Ishikawa (cell line): ENCODE data around the gene TBC1D2B.

Source experiments
- CEBPB ChIP-seq: IDR thresholded peaks from 2 replicates; pipeline ENCODE4 v1.6.1; 2012
- CREB1 ChIP-seq: IDR thresholded peaks from 2 replicates; pipeline ENCODE4 v1.6.1; 2012; ENCODE audit warnings: low read depth
- EGR1 ChIP-seq: IDR thresholded peaks from 2 replicates; pipeline ENCODE4 v1.6.1; 2012
- EP300 ChIP-seq: IDR thresholded peaks from 2 replicates; pipeline ENCODE4 v1.6.1; 2012; ENCODE audit warnings: borderline replicate concordance
- FOXM1 ChIP-seq: IDR thresholded peaks from 2 replicates; pipeline ENCODE4 v1.6.1; 2012; ENCODE audit warnings: low read depth, borderline replicate concordance
- MAX ChIP-seq: IDR thresholded peaks from 2 replicates; pipeline ENCODE4 v1.6.1; 2012
- NFIC ChIP-seq: IDR thresholded peaks from 2 replicates; pipeline ENCODE4 v1.6.1; 2012
- RAD21 ChIP-seq: IDR thresholded peaks from 2 replicates; pipeline ENCODE4 v1.6.1; 2012; ENCODE audit warnings: low read depth
- REST ChIP-seq: IDR thresholded peaks from 2 replicates; pipeline ENCODE4 v1.6.1; 2012; ENCODE audit warnings: low read depth, mild to moderate bottlenecking
- TAF1 ChIP-seq: IDR thresholded peaks from 2 replicates; pipeline ENCODE4 v1.6.1; 2012; ENCODE audit warnings: low read depth, mild to moderate bottlenecking
- TCF12 ChIP-seq: IDR thresholded peaks from 2 replicates; pipeline ENCODE4 v1.6.1; 2012; ENCODE audit warnings: low read depth
- TEAD4 ChIP-seq: IDR thresholded peaks from 2 replicates; pipeline ENCODE4 v1.6.1; 2012
- USF1 ChIP-seq: IDR thresholded peaks from 2 replicates; pipeline ENCODE4 v1.6.1; 2012
- YY1 ChIP-seq: IDR thresholded peaks from 2 replicates; pipeline ENCODE4 v1.6.1; 2012; ENCODE audit warnings: low read depth
- ZBTB7A ChIP-seq: IDR thresholded peaks from 2 replicates; pipeline ENCODE4 v1.6.1; 2012; ENCODE audit warnings: low read depth

The TBC1D2B gene

DNA sequence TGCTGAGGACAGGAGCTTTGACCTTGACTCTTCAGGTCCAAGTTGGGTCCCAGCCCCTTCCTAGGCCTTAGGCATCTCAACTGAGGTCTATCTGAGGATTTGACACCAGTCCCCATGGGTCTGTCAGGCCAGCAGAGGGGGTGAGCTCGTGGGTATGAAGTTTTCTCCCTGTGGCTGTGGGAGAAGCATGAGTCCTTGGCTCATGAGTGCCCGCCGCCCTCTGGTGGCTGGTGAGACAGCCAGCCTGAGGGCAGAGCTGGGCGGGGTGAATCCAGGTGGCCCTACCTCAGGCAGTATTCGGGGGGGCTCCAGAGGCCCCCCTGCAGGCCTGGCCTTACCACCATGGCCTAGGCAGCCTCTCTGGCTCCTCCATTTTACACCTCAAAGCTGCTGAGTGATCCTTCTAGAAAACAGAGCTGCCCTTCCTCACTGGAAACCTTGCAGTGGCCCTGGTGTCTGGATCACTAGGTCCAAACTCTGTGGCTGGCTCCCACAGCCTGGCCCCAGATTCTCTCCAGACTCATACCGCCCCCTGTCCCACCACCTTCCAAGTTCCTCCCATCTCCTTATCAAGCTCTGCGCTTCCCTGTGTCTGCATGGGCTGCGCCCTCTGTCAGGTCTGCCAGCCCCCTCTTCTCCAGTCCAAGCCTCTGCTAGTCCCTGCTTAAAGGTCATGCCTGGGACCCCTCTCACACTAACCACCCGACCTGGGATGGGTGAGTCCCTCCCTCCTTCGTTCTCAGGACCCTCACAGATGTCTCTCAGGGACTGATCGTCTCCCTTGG is 31.0 kb upstream of the TBC1D2B start:
- TF ChIP-seq ZBTB7A (peak; percentile 49; the same call in 1 of the 2 replicates), NFIC (no peak), TAF1 (0 out of 2 replicates have a peak, but pooled peaks have one; percentile 25), RAD21 (peak; percentile 94), REST (no peak)

DNA sequence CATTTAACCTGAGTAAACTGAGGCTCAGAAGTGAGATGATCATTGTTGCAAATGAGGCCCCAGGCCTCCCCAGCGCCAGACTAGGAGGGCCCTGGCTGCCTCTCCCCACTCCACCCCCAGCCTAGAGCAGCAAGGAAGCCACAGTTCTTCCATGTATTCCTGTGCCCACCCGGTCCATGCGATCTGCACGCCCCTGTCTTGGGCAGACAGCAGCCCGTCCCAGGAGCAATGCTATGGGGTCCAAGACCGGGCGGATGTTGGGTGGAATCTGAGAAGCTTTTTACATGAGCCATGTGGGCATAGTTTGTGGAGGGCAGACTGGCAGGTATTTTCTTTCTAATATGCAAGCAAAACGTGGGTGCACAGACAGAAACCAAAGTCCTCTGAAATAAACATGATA is 30.0 kb upstream of the TBC1D2B start:
- TF ChIP-seq FOXM1 (no peak), MAX (no peak), REST (no peak), NFIC (no peak), RAD21 (no peak), YY1 (no peak), TEAD4 (no peak), EP300 (no peak), CEBPB (no peak), USF1 (no peak), TCF12 (no peak), EGR1 (no peak)

DNA sequence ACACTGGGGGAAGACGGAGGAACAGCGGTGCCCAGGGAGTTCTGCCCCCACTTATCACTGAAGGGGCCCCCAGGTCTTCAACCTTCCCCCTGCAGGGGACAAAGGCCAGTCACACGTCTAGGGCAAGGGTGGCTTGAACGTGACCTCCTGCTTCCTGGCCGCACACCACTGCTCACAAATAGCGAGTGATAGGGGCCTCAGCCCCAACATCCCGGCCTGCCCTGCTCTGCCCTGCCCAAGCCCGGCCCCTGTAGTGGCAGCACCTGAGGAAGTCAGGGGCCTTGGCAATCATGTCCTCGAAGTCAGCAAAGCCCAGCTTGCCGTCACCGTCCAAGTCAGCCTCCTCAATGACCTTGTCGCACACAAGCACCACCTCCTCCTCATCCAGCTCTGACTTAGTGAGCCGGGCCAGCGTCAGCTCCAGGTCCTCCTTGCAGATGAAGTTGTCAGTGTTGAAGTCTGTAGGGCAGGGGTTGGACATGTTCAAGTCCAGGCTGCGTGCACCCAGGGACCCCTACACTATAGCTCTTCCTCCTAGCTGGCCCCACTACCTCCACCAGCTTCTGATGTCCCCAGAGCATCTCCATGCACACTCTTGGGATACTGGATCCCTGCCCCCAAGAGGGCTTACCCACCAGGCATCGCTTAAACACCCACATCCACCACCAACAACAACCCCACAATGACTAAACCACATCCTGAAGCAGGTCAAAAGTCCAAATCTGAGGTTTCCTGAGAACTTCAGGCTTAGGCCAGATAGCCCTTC is 28.1 kb upstream of the TBC1D2B start:
- TF ChIP-seq YY1 (no peak), USF1 (no peak), REST (no peak)

DNA sequence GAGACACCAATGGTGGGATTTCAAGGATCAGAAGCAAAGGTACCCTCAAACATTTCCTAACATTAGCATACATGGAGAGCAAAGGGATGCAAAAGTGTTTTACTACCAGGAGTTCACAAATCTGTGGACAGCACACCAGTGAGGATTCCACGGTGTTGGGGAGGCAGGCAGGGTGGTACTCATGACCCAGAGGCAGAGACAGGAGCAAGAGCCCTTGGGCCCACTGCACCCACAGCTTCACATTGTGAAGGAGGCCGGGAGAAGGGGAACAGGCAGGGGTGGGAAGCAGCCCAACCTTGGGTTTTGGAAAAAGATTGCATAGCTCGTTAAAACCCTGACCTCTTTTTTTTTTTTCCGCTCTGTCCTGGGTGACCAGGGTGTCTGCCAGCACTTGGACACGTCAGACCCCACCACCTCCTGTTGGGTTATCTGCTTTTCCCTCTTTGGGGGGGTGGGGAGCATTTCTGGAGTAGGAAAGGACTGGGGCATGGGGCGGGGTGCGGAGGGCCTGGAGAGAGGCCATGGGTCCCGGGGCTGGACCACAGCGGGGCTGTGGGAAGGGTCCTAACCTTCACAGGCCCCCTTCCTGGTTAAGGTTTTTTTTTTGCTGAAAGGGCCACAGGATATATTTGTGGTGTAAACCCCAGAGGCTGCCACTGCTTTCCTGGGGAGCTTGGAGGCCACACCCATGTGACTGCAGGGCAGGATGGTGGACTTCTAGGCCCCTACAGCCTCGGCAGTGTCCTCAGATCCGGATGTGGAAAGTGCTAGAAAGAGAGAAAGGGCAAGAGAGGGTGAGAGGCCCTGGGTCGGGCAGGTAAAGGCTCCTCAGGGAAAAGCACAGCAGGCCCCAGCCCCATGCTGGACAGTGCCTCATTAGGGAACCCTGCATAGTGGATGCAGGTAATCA is 27.3 kb upstream of the TBC1D2B start:
- TF ChIP-seq FOXM1: no peak
- TF ChIP-seq EGR1: no peak
- no peak for TF ChIP-seq NFIC
- no peak for TF ChIP-seq USF1
- no peak for TF ChIP-seq REST
- TF ChIP-seq CEBPB: no peak
- no peak for TF ChIP-seq TAF1
- TF ChIP-seq TEAD4: no peak
- no peak for TF ChIP-seq TCF12
- TF ChIP-seq EP300: no peak
- TF ChIP-seq ZBTB7A: no peak
- TF ChIP-seq CREB1: no peak
- TF ChIP-seq RAD21: no peak
- TF ChIP-seq MAX: no peak
- no peak for TF ChIP-seq YY1
